Keratinocyte (primary cell): ENCODE measurements around the gene TSHZ2.

Source experiments
- CTCF ChIP-seq, 3 experiments: IDR thresholded peaks in 1 of 3; conservative IDR thresholded peaks in 1 of 3; optimal IDR thresholded peaks in 1 of 3; 2 replicates in 2 of 3; 3 replicates in 1 of 3; pipeline versions ENCODE3 to v1.5.1; 2011; ENCODE audit warnings: low read length in 3 of 3, mild to moderate bottlenecking in 3 of 3, moderate library complexity in 2 of 3, control low read depth in 1 of 3, inconsistent platforms in 1 of 3; ENCODE audit not compliant: insufficient read depth in 2 of 3; ENCODE audit errors: extremely low read depth in 1 of 3
- EZH2 ChIP-seq: IDR thresholded peaks from one replicate; pipeline ENCODE4 v1.6.1; 2012; ENCODE audit warnings: inconsistent platforms, mild to moderate bottlenecking, low read length, moderate library complexity

GRCh38 chr20:53179749-53180148 is 207.6 kb downstream of the TSHZ2 start:
- no peak for TF ChIP-seq CTCF (optimal IDR thresholded peaks at IDR 0.05 in 1 of 3, IDR thresholded peaks at IDR 0.05 in 1 of 3, conservative IDR thresholded peaks at IDR 0.05 in 1 of 3; ENCODE audit: extremely low read depth in 1 of 3, insufficient read depth in 2 of 3, low read length in 3 of 3)
- TF ChIP-seq EZH2 = no peak
